ENCODE data around the gene RNF214. TPM values are rescaled to one million over a fixed set of nuclear protein-coding genes. Genes with fewer than 3 reads are reported as not detected.
A peak's percentile ranks its signal among the peaks of the same experiment; 100 is the strongest.

Gene RNF214
- total RNA-seq, 2 donors from 2014 or later = 14.6 to 21.8 TPM

DNA sequence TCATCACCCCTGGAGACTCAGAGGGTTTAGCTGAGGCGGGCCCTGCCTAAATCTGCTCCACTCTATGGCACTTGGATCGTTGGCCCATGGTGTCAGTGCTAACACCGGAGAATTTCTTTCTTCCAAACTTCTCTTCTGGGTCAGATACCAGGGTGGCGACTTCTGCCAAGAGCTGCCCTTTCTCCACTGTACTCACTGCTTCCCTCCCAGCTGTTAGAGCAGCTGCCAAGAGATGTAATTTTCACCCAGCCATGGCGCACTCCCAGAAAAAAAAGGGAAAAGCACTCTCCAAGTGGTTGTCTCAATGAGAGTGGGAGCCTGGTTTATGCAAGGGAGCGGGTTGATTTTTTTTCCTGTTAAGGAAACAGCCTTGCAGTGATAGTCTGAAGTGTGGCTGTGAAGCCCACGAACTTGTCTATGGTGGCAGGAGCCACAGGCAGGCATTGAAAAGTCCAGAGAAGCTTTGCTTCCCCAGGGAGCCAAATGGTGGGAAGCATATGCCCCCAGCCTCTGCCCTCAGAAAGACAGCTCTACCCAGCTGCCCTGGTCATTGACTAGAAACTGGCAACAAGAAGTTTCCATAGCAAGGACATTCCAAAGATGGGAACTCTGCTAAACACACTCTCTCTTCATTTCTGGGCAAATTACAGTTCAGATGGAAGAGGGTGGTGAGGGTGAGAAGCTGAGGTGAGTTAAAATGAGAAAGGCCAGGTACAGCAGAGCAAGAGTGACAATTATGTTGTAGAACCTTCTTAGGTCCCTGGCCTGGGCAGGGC lies 11.3 kb upstream of the RNF214 start:
- H3K9me3 ChIP-seq = no peaks in the 10 kb centered on the region
- peak overlapping the region; percentile 95 to 99 for H3K27ac ChIP-seq
- peaks cover 42 to 74% of the 10 kb centered on the region in 2 donors for H3K4me1 ChIP-seq (ENCODE audit: control insufficient read depth in 1 of 2, low read depth in 2 of 2)
- DNase-seq (ENCODE audit: low spot score) (no peak), ATAC-seq (ENCODE audit: insufficient number of reproducible peaks, low FRiP score, low read depth) (peak; percentile 12)
- no peaks in the 10 kb centered on the region for H3K27me3 ChIP-seq (replicated peaks; ENCODE audit: insufficient read depth)
- TF ChIP-seq, protein P1, sequence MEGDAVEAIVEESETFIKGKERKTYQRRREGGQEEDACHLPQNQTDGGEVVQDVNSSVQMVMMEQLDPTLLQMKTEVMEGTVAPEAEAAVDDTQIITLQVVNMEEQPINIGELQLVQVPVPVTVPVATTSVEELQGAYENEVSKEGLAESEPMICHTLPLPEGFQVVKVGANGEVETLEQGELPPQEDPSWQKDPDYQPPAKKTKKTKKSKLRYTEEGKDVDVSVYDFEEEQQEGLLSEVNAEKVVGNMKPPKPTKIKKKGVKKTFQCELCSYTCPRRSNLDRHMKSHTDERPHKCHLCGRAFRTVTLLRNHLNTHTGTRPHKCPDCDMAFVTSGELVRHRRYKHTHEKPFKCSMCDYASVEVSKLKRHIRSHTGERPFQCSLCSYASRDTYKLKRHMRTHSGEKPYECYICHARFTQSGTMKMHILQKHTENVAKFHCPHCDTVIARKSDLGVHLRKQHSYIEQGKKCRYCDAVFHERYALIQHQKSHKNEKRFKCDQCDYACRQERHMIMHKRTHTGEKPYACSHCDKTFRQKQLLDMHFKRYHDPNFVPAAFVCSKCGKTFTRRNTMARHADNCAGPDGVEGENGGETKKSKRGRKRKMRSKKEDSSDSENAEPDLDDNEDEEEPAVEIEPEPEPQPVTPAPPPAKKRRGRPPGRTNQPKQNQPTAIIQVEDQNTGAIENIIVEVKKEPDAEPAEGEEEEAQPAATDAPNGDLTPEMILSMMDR (IDR thresholded peaks at IDR 0.05) = no peak
- peaks cover 4% of the 10 kb centered on the region for H3K36me3 ChIP-seq
- peak overlapping the region; percentile 40 for H3K4me3 ChIP-seq

DNA sequence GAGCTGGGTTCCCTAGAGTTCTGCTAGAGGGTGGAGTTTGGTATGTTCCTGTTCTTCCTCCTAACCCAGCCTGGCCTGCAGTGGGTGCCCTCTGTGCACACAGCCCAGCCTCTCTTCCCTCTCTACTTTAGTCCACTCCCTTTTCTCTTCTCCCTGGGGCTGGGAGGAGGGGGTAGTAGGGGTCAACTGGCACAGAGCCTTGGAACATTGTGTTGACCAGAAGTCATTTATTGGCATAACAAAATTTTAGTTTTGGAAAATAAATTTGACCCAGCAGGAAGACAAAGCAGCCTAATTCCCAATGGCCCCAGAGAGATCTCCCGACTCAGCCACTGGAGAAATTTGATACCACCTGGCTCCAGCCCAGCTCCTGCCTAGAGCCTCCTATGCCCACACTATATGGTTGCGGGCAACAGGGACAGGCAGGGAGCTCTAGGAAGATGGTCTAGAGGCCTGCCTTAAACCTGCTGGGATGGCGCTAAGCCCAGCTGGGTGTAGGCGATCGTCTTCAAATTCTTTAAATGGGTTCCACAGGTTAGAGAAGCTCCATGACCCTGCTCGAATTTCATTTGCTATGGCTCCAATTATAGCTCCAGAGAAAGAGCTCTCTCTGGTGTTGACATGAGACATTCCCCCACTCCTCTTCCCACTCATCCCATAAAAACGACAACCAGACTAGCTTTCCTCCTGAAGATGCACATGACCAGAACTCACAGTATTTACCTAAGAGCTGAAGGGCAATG lies 10.5 kb upstream of the RNF214 start:
- no peak for ATAC-seq (ENCODE audit: insufficient number of reproducible peaks, low FRiP score, low read depth)
- TF ChIP-seq, protein P1 (IDR thresholded peaks at IDR 0.05) = no peak
- H3K27me3 ChIP-seq (replicated peaks; ENCODE audit: insufficient read depth) = no peaks in the 10 kb centered on the region
- peaks cover 8% of the 10 kb centered on the region for H3K36me3 ChIP-seq
- peak overlapping the region; percentile 95 to 99 for H3K27ac ChIP-seq
- H3K4me3 ChIP-seq = peak overlapping the region; percentile 40
- H3K9me3 ChIP-seq = no peaks in the 10 kb centered on the region
- peaks cover 37 to 72% of the 10 kb centered on the region in 2 donors for H3K4me1 ChIP-seq (ENCODE audit: control insufficient read depth in 1 of 2, low read depth in 2 of 2)
- DNase-seq (ENCODE audit: low spot score) = no peak

DNA sequence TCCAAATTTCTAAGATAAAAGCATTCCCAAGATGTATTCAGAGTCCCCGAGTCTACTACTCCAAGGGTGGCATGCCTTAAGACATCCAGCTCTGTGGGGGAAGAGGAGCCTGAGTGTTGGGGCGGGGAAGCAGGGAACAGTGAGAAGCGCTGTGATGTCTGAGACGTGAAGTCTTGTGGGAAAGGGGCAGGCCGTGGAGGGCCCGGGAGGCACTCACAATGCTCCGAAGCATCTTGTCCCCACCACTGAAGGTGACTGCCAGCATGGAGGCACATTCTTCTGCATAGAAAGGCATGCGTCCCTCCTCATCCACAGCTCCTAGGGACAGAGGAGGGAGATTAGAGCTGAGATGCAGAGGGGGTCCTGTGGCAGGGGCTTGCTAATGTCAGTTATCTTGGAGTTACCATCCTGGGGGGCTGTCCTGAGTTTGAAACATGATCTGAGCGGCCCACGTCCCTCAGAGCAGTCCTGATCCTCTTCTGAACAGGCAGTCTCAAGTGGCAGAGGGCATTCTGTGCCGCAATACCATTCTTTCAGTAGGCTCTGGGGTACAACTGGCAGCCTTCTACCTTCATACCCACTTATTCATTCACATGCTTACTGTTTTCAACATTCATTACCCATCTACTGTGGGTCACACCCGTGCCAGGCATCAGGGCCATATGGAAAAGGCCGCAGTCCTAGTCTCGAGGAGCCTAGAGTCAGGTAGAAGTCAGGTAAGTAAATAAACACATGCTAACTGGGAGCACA lies 9.3 kb upstream of the RNF214 start:
- peaks cover 20% of the 10 kb centered on the region for H3K36me3 ChIP-seq
- peaks cover 30 to 59% of the 10 kb centered on the region in 2 donors for H3K4me1 ChIP-seq (ENCODE audit: control insufficient read depth in 1 of 2, low read depth in 2 of 2)
- H3K27me3 ChIP-seq (replicated peaks; ENCODE audit: insufficient read depth) = no peaks in the 10 kb centered on the region
- peak overlapping the region; percentile 95 to 99 for H3K27ac ChIP-seq
- no peaks in the 10 kb centered on the region for H3K9me3 ChIP-seq
- DNase-seq (ENCODE audit: low spot score) (no peak), ATAC-seq (ENCODE audit: insufficient number of reproducible peaks, low FRiP score, low read depth) (no peak)
- TF ChIP-seq, protein P1 (IDR thresholded peaks at IDR 0.05) = no peak
- H3K4me3 ChIP-seq = no peak overlapping the region

DNA sequence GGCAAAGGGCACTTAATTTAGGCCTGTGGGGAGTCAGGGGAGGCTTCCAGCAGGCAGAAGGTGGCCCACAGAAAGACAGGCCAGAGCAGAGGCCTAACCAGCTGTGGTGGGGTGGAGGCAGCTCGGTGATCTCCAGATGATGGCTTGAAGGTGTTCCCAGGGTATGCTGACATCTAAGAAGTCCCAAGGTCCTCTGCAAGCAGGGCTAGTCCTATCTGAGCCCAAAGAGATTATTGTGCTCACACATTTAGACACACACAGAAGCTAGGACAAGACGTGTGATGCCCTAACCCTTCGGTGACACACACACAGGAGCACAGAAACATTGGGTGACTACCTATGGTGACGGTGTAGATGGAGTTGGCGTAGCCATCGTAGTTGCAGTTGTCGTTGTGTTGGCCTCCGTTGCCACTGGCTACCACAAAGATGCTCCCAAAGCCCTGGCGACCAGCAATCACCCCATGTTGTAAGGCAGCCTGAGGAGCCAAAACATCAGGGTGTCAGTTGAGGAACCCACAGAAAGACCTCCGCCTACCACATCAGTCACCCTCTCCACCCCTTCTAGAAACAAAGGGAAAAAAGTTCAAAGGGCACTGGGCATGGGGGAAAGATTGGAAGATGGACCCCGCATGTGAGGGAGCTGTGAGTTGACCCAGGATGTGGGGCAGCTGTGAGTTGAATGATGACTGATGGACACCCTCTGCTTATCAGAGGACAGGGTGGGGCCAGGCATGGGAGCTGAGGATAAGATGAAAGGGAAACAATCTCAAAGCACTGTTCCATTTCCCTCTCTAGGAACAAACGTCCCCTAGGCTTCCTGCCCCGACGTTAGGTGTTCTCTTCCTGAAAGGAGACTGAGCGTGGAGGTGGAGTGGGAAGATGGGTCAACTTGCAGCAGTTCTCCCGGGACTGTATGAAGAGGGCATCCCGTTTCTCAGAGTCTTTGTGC lies 8.5 kb upstream of the RNF214 start:
- H3K36me3 ChIP-seq = peaks cover 24% of the 10 kb centered on the region
- no peak overlapping the region for H3K4me3 ChIP-seq
- DNase-seq (ENCODE audit: low spot score) = no peak
- H3K27me3 ChIP-seq (replicated peaks; ENCODE audit: insufficient read depth) = no peaks in the 10 kb centered on the region
- no peak for ATAC-seq (ENCODE audit: insufficient number of reproducible peaks, low FRiP score, low read depth)
- H3K9me3 ChIP-seq = no peaks in the 10 kb centered on the region
- H3K27ac ChIP-seq = peak overlapping the region; percentile 95 to 99
- TF ChIP-seq, protein P1 (IDR thresholded peaks at IDR 0.05) = no peak
- peaks cover 22 to 51% of the 10 kb centered on the region in 2 donors for H3K4me1 ChIP-seq (ENCODE audit: control insufficient read depth in 1 of 2, low read depth in 2 of 2)
